Left forelimb (tissue), 1 donor: ENCODE results near the gene AP1M1.
"Not testable (repeated sequence)": the region's sequence is repeated elsewhere in the genome, so short reads cannot be mapped to it uniquely, and the experiment has no call there.

Experiments
- DNase-seq: peaks from one replicate; pipeline ENCODE4 v3.0.0-alpha.2; 2018; ENCODE audit warnings: low spot score

AP1M1 gene

GRCh38 chr19:16197622-16198369, at the start of gene AP1M1:
Gene AP1M1 (plus strand): TSS chr19:16197911. CDS start chr19:16198027, 116 bp downstream.
- peak; percentile 98 for DNase-seq

GRCh38 chr19:16148443-16149229, 49.1 kb upstream of the AP1M1 start:
- no peak for DNase-seq

- no peak for DNase-seq
These were observed 44.0 kb upstream of the AP1M1 start for GRCh38 chr19:16153582-16154336.

DNA sequence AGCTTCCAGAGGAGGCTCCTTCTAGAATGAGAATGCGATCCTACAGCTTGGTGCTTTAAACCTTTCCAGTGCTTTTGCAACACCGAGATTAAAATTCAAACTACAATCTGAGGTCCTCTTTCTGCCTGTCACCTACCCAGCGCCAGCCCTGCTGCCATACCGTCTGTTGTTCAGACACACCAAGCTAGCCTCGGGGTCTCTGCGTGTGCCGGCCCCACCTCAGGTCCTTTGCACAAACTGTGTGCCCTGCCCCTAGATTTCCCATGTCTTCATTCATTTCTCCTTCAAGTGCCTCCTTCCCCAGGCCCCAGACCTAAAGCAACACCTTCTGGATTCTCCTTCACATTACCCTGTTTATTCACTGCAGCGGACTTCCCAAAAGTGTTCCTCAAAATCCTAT, 43.2 kb upstream of the AP1M1 start:
- no peak for DNase-seq

DNA sequence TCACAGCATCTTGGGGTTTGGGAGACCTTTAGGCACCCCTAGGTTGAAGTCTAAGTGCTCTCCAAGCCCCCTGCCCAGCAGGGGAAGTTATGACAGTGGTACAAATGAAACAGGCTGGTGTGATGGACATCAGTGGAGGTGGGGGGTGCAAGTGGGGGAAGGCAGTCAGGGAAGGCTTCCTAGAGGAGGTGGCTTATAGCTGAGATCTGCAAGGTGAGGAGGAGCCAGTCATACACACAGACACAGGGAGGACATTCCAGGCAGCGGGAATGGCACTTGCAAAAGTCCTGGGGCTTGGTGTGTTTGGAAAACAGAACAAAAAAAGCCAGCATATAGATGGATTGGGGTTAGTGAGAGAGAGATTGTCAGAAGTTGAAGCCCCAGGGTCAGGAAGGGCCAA, 42.6 kb upstream of the AP1M1 start:
- no peak for DNase-seq

GRCh38 chr19:16156904-16157303, 40.8 kb upstream of the AP1M1 start:
- no peak for DNase-seq

DNA sequence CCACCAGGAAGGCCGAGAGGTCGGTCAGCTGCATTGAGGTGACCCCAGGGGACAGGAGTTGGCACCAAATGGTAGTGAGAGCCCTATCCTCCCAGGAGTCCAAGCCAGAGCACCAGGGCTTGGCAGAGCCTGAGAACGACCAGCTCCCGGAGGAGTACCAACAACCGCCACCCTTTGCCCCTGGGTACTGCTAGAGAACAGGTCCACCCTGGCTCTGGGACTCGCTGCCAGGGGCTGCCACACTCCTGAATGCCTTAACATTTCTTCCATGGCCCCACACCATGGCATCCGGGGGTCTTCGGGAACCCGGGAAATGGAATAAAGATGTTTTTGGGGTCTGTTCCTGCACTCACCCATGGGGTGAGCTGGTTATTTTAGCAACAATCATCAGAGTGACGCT, 40.1 kb upstream of the AP1M1 start:
- no peak for DNase-seq

- DNase-seq = no peak
These were observed 38.1 kb upstream of the AP1M1 start for GRCh38 chr19:16159655-16160054.

GRCh38 chr19:16160445-16160942, 37.2 kb upstream of the AP1M1 start:
- no peak for DNase-seq

DNA sequence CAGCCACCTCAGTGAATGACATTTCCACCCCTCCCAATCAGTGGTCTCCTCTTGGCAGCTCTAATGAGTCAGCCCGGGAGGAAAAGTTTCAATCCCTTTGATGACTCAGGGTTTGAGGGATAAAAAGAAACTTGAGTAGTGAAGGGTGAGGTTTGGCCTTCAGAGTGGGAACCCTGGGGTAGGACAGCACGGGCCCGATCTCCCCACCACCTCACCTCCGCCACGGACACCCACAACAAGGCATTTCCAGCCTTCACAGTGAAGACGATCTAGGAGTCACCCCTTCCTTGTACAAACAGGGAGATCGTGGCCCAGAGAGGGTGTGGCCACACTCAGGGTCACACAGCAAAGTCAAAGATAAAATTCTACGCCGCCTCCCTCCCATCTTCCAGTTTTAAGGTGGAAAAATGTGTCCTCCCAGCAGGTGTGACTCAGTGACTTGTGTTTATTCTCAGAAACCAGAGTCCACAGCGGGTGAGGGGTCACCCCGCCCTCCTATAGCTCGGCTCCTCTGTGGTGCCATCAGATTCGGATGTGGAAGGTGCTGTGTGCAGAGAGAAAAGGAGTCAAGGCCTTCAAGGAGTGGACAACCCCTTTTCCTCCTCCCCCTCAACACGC, 36.7 kb upstream of the AP1M1 start:
- DNase-seq = no peak

GRCh38 chr19:16161840-16162239, 35.9 kb upstream of the AP1M1 start:
- DNase-seq = no peak

- no peak for DNase-seq
These were observed 33.4 kb upstream of the AP1M1 start for GRCh38 chr19:16164222-16164890.

- no peak for DNase-seq
These were observed 31.3 kb upstream of the AP1M1 start for GRCh38 chr19:16166417-16166816.

GRCh38 chr19:16167055-16167454, 30.7 kb upstream of the AP1M1 start:
- DNase-seq = no peak

DNA sequence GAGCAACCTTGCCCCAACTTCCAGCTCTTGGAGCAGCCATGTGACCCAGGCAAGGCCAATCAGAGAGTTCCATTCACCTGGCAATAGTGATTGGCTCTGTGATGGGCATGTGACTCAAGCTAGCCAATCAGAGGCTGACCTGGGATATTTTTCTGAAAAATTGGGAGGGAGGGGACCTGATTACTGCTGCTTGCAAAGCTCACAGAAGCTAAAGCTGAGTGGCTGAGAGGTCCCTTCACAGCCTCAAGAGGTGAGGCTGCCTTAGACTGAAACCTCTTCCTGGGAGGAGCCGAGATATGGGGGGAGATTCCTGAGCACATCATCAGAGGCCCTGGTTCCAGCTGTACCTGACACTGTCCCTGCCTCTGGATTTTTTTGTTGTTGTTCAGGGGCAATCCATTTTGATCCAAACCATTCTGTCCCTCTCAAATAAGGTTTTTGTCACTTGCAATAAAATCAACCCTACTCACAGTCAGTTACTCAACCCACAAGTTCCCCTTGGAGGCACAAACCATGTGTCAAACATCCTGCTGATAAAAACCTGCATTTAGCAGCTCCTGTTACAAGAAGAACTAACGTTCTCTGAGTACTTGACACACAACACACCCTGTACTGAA, 29.1 kb upstream of the AP1M1 start:
- no peak for DNase-seq

- no peak for DNase-seq
These were observed 27.6 kb upstream of the AP1M1 start for GRCh38 chr19:16170134-16170533.

DNA sequence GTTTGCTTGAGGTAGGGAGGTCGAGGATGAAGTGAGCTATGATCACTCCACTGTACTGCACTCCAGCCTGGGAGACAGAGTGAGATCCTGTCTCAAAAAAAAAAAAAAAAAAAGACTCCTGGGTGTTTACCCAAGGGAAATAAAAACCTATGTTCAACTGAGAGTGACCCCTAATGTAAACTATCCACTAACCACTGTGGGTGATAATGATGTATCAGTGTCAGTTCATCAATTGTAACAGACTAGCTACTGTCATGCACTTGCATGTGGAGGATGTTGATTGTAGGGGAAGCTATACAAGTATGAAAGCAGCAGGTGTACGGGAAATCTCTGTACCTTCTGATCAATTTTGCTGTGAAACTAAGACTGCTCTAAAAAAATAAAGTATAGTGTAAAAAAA, 21.8 kb upstream of the AP1M1 start:
- DNase-seq = no peak

DNA sequence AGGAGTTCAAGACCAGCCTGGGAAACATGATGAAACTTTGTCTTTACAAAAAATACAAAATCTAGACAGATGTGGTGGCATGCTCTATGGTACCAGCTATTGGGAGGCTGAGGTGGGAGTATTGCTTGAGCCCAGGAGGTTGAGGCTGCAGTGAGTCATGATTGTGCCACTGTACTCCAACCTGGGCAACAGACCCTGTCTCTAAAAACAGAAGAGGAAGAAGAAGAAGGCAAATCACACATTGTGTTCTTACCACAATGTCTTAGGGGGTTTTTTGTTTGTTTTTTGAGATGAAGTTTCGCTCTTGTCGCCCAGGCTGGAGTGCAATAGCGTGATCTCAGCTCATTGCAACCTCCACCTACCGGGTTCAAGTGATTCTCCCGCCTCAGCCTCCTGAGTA, 18.8 kb upstream of the AP1M1 start:
- not testable (repeated sequence) for DNase-seq

DNA sequence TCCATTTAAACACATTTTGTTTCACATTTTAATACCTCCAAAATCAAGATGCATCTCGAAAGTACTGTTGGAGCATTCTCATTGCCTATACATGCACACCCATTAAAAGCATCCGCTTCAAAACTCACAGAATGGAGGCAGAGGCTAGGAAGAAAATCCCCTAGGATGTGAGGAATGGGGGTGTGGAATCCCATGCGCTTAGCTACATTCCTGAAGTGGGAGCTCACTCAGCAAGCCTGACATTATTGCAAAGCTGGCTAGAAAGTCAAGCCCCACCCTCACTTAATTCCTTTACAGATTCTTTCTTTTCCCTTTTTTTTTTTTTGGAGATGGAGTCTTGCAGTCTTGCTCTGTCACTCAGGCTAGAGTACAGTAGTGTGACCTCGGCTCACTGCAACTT, 17.1 kb upstream of the AP1M1 start:
- DNase-seq = no peak

DNA sequence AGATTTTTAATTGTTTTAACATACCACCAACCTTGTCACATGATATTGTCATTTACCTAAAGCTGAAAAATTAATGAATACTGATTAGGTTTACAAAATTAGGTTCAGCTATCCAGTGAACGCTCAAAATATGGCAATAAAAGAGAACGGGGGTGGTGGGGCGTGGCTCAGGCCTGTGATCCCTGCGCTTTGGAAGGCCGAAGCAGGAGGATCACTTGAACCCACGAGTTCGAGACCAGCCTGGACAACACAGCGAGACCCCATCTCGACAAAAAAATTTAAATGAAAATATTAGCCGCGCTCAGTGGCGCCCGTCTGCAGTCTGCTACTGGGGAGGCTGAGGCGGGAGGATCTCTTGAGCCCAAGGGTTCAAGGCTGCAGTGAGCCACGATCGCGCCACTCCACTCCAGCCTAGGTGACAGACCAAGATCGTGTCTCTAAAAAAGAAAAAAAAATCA, 13.0 kb upstream of the AP1M1 start:
- no peak for DNase-seq
